ENCODE data around the gene SOST.
A peak's percentile ranks its signal among the peaks of the same experiment; 100 is the strongest.

The SOST gene

DNA sequence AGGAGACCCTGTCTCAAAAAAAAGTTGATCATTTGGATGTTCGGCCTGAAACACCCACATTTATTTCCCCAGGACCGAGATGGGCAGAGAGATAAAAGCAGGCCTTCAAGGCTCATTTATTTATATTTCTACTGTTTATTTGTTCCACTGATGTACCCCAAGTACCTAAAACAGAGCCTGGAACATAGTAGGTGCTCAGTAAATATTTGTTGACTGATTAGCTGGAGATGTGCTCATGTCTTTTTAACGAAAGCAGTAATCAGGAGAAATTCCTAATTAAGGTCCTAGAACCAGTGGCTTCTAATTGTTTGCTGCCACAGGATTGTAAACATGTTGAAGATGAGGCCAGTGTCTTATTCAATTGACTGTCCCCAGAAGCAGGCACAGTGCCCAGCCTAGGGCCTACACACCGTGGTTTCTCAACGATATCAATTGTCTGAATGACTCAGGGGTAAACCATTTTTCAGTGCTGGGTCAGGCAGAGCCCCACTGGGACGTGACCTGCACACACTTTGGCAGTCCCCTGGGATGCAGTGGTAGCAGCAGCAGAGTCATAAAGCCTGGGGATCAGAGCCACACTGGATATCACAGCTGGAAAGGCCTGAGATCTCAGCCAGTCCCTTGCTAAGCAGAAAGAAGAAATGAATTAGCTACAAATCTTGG lies 34.8 kb downstream of the SOST start (continued):
- TF ChIP-seq ZNF157 (tag by site-specific recombination; IDR thresholded peaks at IDR 0.05) (no peak), ZFHX2 (tag by site-specific recombination; conservative IDR thresholded peaks at IDR 0.05) (no peak), SALL2 (tag by site-specific recombination; IDR thresholded peaks at IDR 0.05; ENCODE audit: borderline replicate concordance) (no peak), EGR2 (tag by site-specific recombination; IDR thresholded peaks at IDR 0.05; ENCODE audit: low read depth) (no peak), OVOL3 (tag by site-specific recombination; IDR thresholded peaks at IDR 0.05) (no peak), GLIS2 (tag by site-specific recombination; IDR thresholded peaks at IDR 0.05) (peak; percentile 64; the same call in 1 of the 2 replicates), BCL11A (tag by site-specific recombination; IDR thresholded peaks at IDR 0.05; ENCODE audit: low read depth) (0 out of 2 replicates have a peak, but pooled peaks have one; percentile 24), ZNF768 (tag by site-specific recombination; IDR thresholded peaks at IDR 0.05) (no peak), SP2 (tag by site-specific recombination; IDR thresholded peaks at IDR 0.05) (no peak; the same call in 1 of the 2 replicates), ZNF366 (tag by site-specific recombination; conservative IDR thresholded peaks at IDR 0.05) (peak; percentile 73), ZNF169 (tag by site-specific recombination; IDR thresholded peaks at IDR 0.05) (no peak), ZNF707 (tag by site-specific recombination; IDR thresholded peaks at IDR 0.05) (no peak), ZNF302 (tag by site-specific recombination; IDR thresholded peaks at IDR 0.05; ENCODE audit: low read depth) (no peak), ZNF660 (tag by site-specific recombination; IDR thresholded peaks at IDR 0.05) (no peak), WT1 (tag by site-specific recombination; IDR thresholded peaks at IDR 0.05) (no peak), PRDM1 (tag by site-specific recombination; IDR thresholded peaks at IDR 0.05) (no peak), ZSCAN18 (tag by site-specific recombination; IDR thresholded peaks at IDR 0.05) (no peak), ZNF324 (tag by site-specific recombination; IDR thresholded peaks at IDR 0.05) (no peak), ZNF792 (tag by site-specific recombination; IDR thresholded peaks at IDR 0.05) (no peak), ZNF16 (tag by site-specific recombination; IDR thresholded peaks at IDR 0.05; ENCODE audit: low read depth) (no peak), ZNF426 (tag by site-specific recombination; IDR thresholded peaks at IDR 0.05) (no peak), ZNF776 (tag by site-specific recombination; IDR thresholded peaks at IDR 0.05; ENCODE audit: borderline replicate concordance) (no peak), ZNF138 (tag by site-specific recombination; IDR thresholded peaks at IDR 0.05; ENCODE audit: borderline replicate concordance) (no peak), ZNF837 (tag by site-specific recombination; IDR thresholded peaks at IDR 0.05) (no peak), ZNF561 (tag by site-specific recombination; IDR thresholded peaks at IDR 0.05; ENCODE audit: borderline replicate concordance) (no peak), FEZF1 (tag by site-specific recombination; IDR thresholded peaks at IDR 0.05) (peak; percentile 60; the same call in 1 of the 2 replicates), ZNF624 (tag by site-specific recombination; IDR thresholded peaks at IDR 0.05) (no peak), KLF10 (tag by site-specific recombination; IDR thresholded peaks at IDR 0.05) (0 out of 2 replicates have a peak, but pooled peaks have one; percentile 59), ZNF791 (tag by site-specific recombination; IDR thresholded peaks at IDR 0.05) (no peak), KLF9 (tag by site-specific recombination; IDR thresholded peaks at IDR 0.05; ENCODE audit: low read depth) (no peak)
- TF ChIP-seq, protein P1, sequence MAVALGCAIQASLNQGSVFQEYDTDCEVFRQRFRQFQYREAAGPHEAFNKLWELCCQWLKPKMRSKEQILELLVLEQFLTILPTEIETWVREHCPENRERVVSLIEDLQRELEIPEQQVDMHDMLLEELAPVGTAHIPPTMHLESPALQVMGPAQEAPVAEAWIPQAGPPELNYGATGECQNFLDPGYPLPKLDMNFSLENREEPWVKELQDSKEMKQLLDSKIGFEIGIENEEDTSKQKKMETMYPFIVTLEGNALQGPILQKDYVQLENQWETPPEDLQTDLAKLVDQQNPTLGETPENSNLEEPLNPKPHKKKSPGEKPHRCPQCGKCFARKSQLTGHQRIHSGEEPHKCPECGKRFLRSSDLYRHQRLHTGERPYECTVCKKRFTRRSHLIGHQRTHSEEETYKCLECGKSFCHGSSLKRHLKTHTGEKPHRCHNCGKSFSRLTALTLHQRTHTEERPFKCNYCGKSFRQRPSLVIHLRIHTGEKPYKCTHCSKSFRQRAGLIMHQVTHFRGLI (tag by site-specific recombination; IDR thresholded peaks at IDR 0.05), result peak; percentile 78; the same call in 1 of the 2 replicates
- TF ChIP-seq, protein P2, sequence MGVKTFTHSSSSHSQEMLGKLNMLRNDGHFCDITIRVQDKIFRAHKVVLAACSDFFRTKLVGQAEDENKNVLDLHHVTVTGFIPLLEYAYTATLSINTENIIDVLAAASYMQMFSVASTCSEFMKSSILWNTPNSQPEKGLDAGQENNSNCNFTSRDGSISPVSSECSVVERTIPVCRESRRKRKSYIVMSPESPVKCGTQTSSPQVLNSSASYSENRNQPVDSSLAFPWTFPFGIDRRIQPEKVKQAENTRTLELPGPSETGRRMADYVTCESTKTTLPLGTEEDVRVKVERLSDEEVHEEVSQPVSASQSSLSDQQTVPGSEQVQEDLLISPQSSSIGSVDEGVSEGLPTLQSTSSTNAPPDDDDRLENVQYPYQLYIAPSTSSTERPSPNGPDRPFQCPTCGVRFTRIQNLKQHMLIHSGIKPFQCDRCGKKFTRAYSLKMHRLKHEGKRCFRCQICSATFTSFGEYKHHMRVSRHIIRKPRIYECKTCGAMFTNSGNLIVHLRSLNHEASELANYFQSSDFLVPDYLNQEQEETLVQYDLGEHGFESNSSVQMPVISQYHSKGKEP (tag by site-specific recombination; IDR thresholded peaks at IDR 0.05), result peak; percentile 61; the same call in 1 of the 2 replicates
- TF ChIP-seq, protein P3, sequence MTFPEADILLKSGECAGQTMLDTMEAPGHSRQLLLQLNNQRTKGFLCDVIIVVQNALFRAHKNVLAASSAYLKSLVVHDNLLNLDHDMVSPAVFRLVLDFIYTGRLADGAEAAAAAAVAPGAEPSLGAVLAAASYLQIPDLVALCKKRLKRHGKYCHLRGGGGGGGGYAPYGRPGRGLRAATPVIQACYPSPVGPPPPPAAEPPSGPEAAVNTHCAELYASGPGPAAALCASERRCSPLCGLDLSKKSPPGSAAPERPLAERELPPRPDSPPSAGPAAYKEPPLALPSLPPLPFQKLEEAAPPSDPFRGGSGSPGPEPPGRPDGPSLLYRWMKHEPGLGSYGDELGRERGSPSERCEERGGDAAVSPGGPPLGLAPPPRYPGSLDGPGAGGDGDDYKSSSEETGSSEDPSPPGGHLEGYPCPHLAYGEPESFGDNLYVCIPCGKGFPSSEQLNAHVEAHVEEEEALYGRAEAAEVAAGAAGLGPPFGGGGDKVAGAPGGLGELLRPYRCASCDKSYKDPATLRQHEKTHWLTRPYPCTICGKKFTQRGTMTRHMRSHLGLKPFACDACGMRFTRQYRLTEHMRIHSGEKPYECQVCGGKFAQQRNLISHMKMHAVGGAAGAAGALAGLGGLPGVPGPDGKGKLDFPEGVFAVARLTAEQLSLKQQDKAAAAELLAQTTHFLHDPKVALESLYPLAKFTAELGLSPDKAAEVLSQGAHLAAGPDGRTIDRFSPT (tag by site-specific recombination; IDR thresholded peaks at IDR 0.05), result no peak
- TF ChIP-seq, protein P4, sequence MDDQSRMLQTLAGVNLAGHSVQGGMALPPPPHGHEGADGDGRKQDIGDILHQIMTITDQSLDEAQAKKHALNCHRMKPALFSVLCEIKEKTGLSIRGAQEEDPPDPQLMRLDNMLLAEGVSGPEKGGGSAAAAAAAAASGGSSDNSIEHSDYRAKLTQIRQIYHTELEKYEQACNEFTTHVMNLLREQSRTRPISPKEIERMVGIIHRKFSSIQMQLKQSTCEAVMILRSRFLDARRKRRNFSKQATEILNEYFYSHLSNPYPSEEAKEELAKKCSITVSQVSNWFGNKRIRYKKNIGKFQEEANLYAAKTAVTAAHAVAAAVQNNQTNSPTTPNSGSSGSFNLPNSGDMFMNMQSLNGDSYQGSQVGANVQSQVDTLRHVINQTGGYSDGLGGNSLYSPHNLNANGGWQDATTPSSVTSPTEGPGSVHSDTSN (CRISPR knock-in tag; IDR thresholded peaks at IDR 0.05), result no peak
